GM12878 (cell line): ENCODE measurements around the gene AP2B1. TPM values are rescaled to one million over a fixed set of nuclear protein-coding genes. Genes with fewer than 3 reads are reported as not detected.

Experiments
- ATAC-seq: fragments of 200-7000 bp; cut with Tn5 transposase; 3 replicates; pipeline ENCODE4 v1.9.1; 2020; ENCODE audit warnings: mild to moderate bottlenecking, moderate library complexity
- BruUV-seq: library from RNA; stranded (reverse); fragments of 400-500 nt; replicated peaks from 2 replicates; lab custom pipeline; 2021; lab: Mats Ljungman, UMichigan
- CTCF ChIA-PET: fragments of 300-600 bp; sonication (Branson Sonifier 250); formaldehyde crosslinking; extraction: SDS; loops from one replicate; lab custom pipeline; 2021; ENCODE audit warnings: inconsistent platforms; lab: Yijun Ruan, JAX
- POLR2A ChIA-PET: fragments of 350-600 bp; formaldehyde crosslinking; extraction: SDS; loops from one replicate; lab custom pipeline; 2021; ENCODE audit warnings: inconsistent platforms; lab: Charles Lee
- RAD21 ChIA-PET: fragments of 300-600 bp; sonication (Branson Sonifier 250); formaldehyde crosslinking; loops from one replicate; lab custom pipeline; 2023; ENCODE audit warnings: antibody characterized with exemption; ENCODE audit not compliant: unreplicated experiment; lab: Charles Lee
- SMC1A ChIA-PET: fragments of 300-600 bp; sonication (Branson Sonifier 250); formaldehyde crosslinking; loops from one replicate; lab custom pipeline; 2023; ENCODE audit not compliant: unreplicated experiment, uncharacterized antibody; lab: Charles Lee
- DNase-seq: peaks from one replicate; pipeline ENCODE4 v3.0.0-alpha.2; 2011; ENCODE audit warnings: low read depth, low spot score
- FAIRE-seq: peaks from 3 replicates; lab custom pipeline; 2011; peaks lifted over from hg19 to GRCh38; lab: Jason Lieb, UNC
- H2AFZ ChIP-seq: 2 replicates; pipeline ENCODE4 v1.6.0; 2011; ENCODE audit warnings: low read depth, low read length, control low read depth; ENCODE audit not compliant: control insufficient read depth
- H3K27ac ChIP-seq: 2 replicates; pipeline ENCODE4 v1.5.1; 2011; ENCODE audit warnings: control low read depth; ENCODE audit not compliant: control insufficient read depth, insufficient read depth
- H3K27me3 ChIP-seq, 2 experiments: replicated peaks in 1 of 2; 2 replicates each; pipeline versions ENCODE4 v1.6.0 to v1.6.1; 2011; ENCODE audit warnings: low read length in 1 of 2; ENCODE audit not compliant: control insufficient read depth in 2 of 2, insufficient read depth in 2 of 2
- H3K36me3 ChIP-seq, 2 experiments: 2 replicates each; pipeline ENCODE4 v1.5.1; 2011; ENCODE audit warnings: low read length in 1 of 2; ENCODE audit not compliant: control insufficient read depth in 2 of 2, insufficient read depth in 2 of 2
- H3K4me1 ChIP-seq: 2 replicates; pipeline ENCODE4 v1.6.1; 2011; ENCODE audit warnings: mild to moderate bottlenecking, low read length, moderate library complexity, mixed read lengths; ENCODE audit not compliant: control insufficient read depth, insufficient read depth
- H3K4me2 ChIP-seq: 2 replicates; pipeline ENCODE4 v1.6.0; 2011; ENCODE audit warnings: control low read depth; ENCODE audit not compliant: control insufficient read depth, insufficient read depth
- H3K4me3 ChIP-seq: fragments of 200-600 bp; sonication (generic); 2 replicates; pipeline ENCODE4 v1.5.1; 2016
- H3K79me2 ChIP-seq: 2 replicates; pipeline ENCODE4 v1.6.0; 2011; ENCODE audit warnings: low read length; ENCODE audit not compliant: control insufficient read depth, insufficient read depth
- H3K9ac ChIP-seq: 2 replicates; pipeline ENCODE4 v1.8.0; 2011; ENCODE audit warnings: low read length, control low read depth, mixed read lengths; ENCODE audit not compliant: control insufficient read depth, insufficient read depth
- H3K9me3 ChIP-seq: replicated peaks from 3 replicates; pipeline ENCODE4 v1.5.1; 2011; ENCODE audit warnings: mild to moderate bottlenecking, low read length; ENCODE audit not compliant: control insufficient read depth, insufficient read depth
- H4K20me1 ChIP-seq: 2 replicates; pipeline ENCODE4 v1.6.0; 2011; ENCODE audit not compliant: control insufficient read depth, insufficient read depth
- BHLHE40 ChIP-seq, 2 experiments: fragments of 450-650 bp in 1 of 2; IDR thresholded peaks; 2 replicates each; pipeline ENCODE4 v1.6.1; 2011 to 2017; ENCODE audit warnings: low read depth in 2 of 2, borderline replicate concordance in 1 of 2, improper control_type of control experiment in 1 of 2, low read length in 1 of 2, mild to moderate bottlenecking in 1 of 2
- MYB ChIP-seq: fragments of 150-350 bp; IDR thresholded peaks from 2 replicates; pipeline ENCODE4 v1.6.1; 2014; ENCODE audit warnings: mild to moderate bottlenecking, low read depth, low read length, borderline replicate concordance
- RFX5 ChIP-seq: IDR thresholded peaks from 2 replicates; pipeline ENCODE4 v1.6.1; 2011; ENCODE audit warnings: low read depth, low read length, improper control_type of control experiment
- RUNX3 ChIP-seq: IDR thresholded peaks from 2 replicates; pipeline ENCODE4 v1.6.1; 2012; ENCODE audit warnings: low read length, inconsistent platforms
- SMARCA5 ChIP-seq: fragments of 450-650 bp; IDR thresholded peaks from 2 replicates; pipeline ENCODE4 v1.6.1; 2017; ENCODE audit warnings: mild to moderate bottlenecking
- TCF3 ChIP-seq: IDR thresholded peaks from 2 replicates; pipeline ENCODE4 v1.6.1; 2012; ENCODE audit warnings: low read depth, mild to moderate bottlenecking, low read length, borderline replicate concordance; ENCODE audit not compliant: insufficient read depth
- ZNF217 ChIP-seq: fragments of 450-650 bp; IDR thresholded peaks from 2 replicates; pipeline ENCODE4 v1.6.1; 2017; ENCODE audit warnings: antibody characterized with exemption, mild to moderate bottlenecking
- ZNF274 ChIP-seq: IDR thresholded peaks from one replicate; pipeline ENCODE4 v1.8.0; 2011; ENCODE audit not compliant: insufficient read length, insufficient read depth
- ZNF384 ChIP-seq: IDR thresholded peaks from 2 replicates; pipeline ENCODE4 v1.6.1; 2012; ENCODE audit warnings: low read depth, mild to moderate bottlenecking, low read length, improper control_type of control experiment, borderline replicate concordance
- WGBS: methylation state at CpG from one replicate; pipeline ENCODE4 v1.1.6; 2016; ENCODE audit warnings: low lambda C conversion rate; ENCODE audit not compliant: insufficient replicate concordance, insufficient coverage; ENCODE audit errors: missing lambda C conversion rate; 5-methylcytosine and 5-hydroxymethylcytosine counted together
- in situ Hi-C: fragments of 300-500 bp; cut with MboI; formaldehyde crosslinking; loops from 9 replicates; pipeline ENCODE4 v1.14.3; 2018; ENCODE audit warnings: mixed read lengths
- intact Hi-C: fragments of 100-400 bp; cut with micrococcal nuclease; formaldehyde crosslinking; loops from one replicate; pipeline ENCODE4 v1.14.2; 2022; ENCODE audit not compliant: unreplicated experiment
- polyA plus RNA-seq, 11 experiments: library from polyadenylated mRNA; depleted of rRNA in 4 of 11; unstranded in 6 of 11; stranded (reverse) in 5 of 11; fragments of >200 nt; fragmentation: Nextera tagmentation in 4 of 11; fragmentation: Illumina TruSeq in 1 of 11; extraction: Ambion mirVana in 4 of 11; extraction: Trizol in 1 of 11; gene quantifications; 1 replicate in 1 of 11; 2 replicates in 10 of 11; pipeline versions ENCODE4 v1.2.1 to v1.2.3, GENCODE V29; 2011 to 2016; ENCODE audit warnings: inconsistent platforms in 2 of 11, missing spikeins in 2 of 11, low read depth in 1 of 11
- total RNA-seq, 4 experiments: library from RNA; depleted of rRNA in 3 of 4; stranded (reverse); fragments of >200 nt in 3 of 4; fragmentation: Illumina TruSeq in 1 of 4; extraction: Trizol in 1 of 4; gene quantifications; 2 replicates each; pipeline versions ENCODE4 v1.2.1 to v1.2.3, GENCODE V29; 2013 to 2021
- TF ChIP-seq, protein P1 (sequence below): fragments of 450-650 bp; IDR thresholded peaks from 2 replicates; pipeline ENCODE4 v1.6.1; 2018; ENCODE audit warnings: borderline replicate concordance, mild to moderate bottlenecking; ENCODE audit not compliant: partially characterized antibody

Gene AP2B1
- total and polyA plus RNA-seq, 10 of the 15 experiments (the other 5 are each of a cell fraction or from before 2014, with no cell fraction given) = 18.6 to 112 (median 53.9) TPM

DNA sequence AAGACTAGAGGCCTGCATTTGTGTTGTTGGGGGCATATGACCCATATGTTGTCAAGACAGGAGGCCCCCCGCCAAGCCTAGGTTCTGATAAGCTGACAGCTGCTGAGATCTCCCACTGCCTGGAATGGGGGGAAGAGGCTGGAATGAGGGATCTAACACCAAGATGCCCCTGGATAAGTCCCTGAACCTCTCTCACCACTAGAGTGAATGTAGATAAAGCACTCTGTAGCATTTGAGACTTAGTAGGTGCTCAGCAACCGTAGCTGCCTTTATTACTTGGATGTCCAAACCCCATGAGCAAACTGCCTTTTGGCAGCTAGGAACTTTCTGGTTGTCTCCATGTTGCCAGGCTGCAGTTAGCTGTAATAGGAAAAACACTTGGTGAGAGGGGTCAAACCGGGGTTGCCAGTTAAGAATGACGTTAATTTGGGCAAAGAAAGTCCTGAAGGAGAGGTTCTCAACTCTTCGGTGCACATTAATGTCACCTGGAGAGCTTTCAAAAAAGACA is 139.9 kb downstream of the AP2B1 start:
- Histone ChIP-seq H2AFZ (no peak overlapping the region), H4K20me1 (no peaks in the 10 kb centered on the region), H3K79me2 (no peaks in the 10 kb centered on the region), H3K4me1 (no peaks in the 10 kb centered on the region), H3K9me3 (no peaks in the 10 kb centered on the region), H3K4me3 (no peak overlapping the region), H3K27ac (no peak overlapping the region), H3K4me2 (no peak overlapping the region), H3K36me3 (peaks cover 3 to 5% of the 10 kb centered on the region in 2 experiments; a peak in 3 of 4 replicates), H3K9ac (no peak overlapping the region), H3K27me3 (no peaks in the 10 kb centered on the region)
- BruUV-seq = no TSS peak
- ChIA-PET POLR2A (no interaction called here), CTCF (interaction anchor here (3.1 kb wide), 1 partner anchor 21 kb away, joined by 11 read pairs; no protein-coding TSS in a partner anchor), SMC1A (interaction anchor here (1.2 kb wide), 1 partner anchor 10 kb away, joined by 3 read pairs; no protein-coding TSS in a partner anchor), RAD21 (no interaction called here)
- TF ChIP-seq, protein P1, sequence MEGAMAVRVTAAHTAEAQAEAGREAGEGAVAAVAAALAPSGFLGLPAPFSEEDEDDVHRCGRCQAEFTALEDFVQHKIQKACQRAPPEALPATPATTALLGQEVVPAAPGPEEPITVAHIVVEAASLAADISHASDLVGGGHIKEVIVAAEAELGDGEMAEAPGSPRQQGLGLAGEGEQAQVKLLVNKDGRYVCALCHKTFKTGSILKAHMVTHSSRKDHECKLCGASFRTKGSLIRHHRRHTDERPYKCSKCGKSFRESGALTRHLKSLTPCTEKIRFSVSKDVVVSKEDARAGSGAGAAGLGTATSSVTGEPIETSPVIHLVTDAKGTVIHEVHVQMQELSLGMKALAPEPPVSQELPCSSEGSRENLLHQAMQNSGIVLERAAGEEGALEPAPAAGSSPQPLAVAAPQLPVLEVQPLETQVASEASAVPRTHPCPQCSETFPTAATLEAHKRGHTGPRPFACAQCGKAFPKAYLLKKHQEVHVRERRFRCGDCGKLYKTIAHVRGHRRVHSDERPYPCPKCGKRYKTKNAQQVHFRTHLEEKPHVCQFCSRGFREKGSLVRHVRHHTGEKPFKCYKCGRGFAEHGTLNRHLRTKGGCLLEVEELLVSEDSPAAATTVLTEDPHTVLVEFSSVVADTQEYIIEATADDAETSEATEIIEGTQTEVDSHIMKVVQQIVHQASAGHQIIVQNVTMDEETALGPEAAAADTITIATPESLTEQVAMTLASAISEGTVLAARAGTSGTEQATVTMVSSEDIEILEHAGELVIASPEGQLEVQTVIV = no peak
- TF ChIP-seq SMARCA5 (no peak), ZNF274 (no peak), ZNF384 (no peak), RFX5 (no peak), RUNX3 (no peak), ZNF217 (no peak), MYB (no peak), TCF3 (no peak), BHLHE40 (IDR thresholded peaks at IDR 0.05; ENCODE audit: borderline replicate concordance in 1 of 2, low read depth in 2 of 2, low read length in 1 of 2) (no peak)
- FAIRE-seq (no peak), ATAC-seq (no peak), DNase-seq (no peak)
- intact Hi-C loops (no loop called here), in situ Hi-C loops (no loop called here)
- 98% methylated on average over 5 of the region's 5 CpGs for WGBS
